NCI-H748 (cell line): ENCODE results near the gene CMSS1.

ENCODE experiments used
- DNase-seq: peaks from one replicate; lab custom pipeline; 2025; ENCODE audit not compliant: unreplicated experiment; lab: John Stamatoyannopoulos, UW

CMSS1 gene

DNA sequence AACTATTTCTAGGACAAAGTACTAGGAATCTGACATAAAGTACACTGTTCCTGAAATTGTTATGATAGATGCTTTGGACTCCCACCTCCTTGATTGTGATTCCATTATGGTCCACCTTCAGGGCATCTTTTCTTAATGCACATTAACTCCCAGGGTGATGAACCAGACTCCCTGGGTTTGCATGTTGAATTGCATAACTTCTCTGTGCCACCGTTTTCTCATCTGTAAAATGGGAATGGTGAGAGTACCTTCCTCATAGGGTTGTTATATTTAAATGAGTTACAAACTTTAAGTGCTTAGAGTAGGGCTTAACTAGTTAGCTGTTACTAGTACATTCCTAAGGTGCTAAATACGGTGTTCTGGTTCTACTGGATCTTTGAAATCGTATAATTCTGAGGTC is 81.9 kb downstream of the CMSS1 start:
- DNase-seq: no peak

DNA sequence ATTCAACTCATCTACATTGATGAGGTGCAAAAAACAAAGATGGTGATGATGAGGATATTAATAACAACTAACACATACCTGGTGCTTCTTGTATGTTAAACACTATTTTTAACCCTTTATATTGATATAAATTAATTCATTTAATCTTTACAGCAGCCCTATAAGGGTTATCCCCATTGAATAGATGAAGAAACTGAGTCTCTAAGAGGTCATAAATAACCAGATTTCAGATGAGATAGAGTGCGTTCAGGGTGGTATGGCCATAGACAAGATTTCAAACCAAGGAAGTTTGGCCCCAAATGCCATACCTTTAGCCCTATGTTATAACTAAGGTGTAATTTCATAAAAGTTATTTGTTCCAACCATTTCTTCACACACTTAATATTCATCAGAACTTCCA is 82.6 kb downstream of the CMSS1 start:
- DNase-seq: no peak

DNA sequence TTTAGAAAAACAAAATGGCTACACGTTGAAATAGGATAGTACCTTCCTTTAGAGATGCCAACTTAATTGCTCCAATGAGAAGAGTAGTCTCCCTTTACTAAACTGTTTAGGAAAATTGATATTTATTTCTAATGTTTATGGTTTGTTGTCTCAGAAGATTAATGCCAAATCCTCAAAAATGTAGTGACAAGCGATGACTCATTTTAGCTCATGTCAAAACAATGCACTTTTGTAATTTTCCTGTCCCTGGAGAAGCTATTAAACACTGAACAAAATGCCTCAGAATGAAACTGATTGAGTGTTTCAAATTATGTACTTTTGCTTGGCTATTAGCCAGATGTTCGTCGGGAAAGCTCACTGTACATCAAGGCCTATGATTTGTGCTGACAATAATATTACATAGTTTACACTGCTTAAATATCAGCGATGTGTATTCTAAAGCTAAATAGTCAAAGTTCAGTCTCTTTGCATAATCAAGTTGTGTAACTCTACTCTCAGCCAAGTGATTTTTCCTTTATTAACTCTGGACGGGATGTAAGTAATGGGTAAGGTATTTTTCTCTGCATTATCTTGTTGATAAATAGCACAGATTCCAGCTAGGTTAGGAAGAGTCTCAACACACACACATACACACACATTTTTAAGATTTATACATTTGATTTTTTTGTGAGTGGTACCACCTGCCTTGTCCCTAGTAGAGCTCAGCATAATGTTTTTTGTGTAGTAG is 83.7 kb downstream of the CMSS1 start:
- DNase-seq: peak; percentile 76

DNA sequence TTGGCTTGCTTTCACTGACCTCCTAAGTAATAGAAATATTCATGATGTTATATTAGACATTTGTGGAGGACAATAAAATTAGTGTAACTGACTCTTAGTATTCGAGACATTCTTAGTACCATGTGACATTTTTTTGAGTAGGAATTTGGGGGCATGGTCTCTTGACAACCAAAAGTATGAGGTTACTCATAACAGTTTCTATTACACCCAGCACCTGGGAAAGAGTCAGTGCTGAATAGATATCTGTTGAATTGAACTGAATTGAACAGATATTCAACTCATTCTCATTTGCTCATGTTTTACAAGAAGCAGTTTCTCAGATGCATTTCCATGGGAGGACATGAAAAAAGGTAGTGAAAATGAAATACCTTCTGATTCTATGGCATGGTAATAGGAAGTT is 84.4 kb downstream of the CMSS1 start:
- DNase-seq: no peak

DNA sequence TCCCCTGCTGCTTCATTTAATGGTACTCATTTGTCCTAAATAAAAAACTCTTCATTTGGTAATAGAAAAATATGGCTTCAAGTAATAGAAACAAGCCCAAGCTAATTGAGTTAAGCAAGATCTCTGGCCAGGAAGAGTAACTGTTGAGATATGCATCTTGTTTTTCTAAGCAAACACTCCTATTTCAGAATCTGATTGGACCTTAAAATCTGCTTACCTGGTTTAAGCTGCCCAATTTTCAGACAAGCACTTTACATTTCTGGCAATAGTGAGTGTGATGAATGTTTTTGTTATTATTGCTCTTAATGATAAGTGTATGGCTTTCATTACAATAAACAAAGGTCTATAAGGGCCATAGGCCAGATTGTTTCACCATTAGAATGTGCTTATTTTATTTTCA is 86.2 kb downstream of the CMSS1 start:
- no peak for DNase-seq

DNA sequence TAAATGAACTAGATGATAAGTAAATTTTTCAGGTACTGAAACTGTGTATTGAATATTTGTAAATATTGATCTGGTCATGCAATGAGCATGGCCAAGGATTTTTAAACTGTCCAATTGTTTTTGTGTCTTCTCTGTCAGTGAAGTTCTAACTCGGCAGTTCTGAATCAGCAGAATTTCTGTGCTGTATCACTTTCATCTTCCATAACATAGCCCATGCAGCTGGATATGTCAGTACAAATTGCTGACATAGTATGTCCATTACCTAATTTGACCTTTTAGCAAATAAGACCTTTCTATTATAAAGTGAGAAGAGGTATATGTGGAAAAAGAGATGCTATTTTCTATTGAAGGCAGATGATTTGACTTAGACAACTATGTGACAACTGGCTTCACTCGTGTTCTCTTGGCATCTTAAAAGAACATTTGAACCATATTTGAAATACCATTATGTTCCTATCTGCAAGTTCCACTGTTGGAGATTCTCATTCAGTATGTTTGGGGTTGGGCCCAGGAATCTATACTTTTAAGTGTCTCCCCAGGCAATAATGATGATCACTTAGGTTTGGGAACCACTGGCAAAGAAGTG is 90.4 kb downstream of the CMSS1 start:
- no peak for DNase-seq

DNA sequence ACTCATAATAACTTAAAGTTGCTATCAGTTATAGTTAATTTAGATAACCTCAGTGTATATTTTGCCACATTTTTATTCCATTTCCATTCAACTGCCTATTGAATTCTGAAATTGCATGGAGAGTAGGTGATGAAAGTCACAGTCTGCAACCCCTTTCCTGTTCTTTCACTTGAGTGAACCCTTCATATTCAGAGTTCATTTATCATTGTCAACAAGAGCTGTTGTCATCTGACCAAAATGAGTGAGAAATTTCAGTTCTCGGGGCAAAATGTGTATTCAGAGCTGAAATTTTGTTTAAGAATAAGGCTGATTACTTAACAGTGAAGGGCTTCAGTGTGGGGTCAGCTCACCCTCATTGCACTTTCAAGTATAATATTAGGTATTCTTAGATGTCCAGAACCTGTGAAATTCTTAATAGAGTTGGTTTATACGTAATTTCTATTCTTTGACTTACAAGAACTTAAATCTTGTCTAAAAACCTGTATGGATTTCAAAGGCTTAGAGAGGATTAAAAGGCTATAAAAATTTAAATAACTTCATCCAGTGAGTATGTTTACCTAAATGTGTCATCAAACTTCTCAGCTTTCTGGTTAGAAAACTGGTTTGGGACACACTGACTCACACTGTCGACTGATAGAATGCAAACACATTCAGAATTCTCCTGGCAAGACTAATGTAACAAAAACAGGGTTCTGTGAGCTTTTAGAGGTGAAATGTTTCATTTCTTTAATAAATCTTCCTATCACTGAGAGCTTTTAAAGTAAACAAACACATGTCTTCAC is 92.2 kb downstream of the CMSS1 start:
- no peak for DNase-seq

DNA sequence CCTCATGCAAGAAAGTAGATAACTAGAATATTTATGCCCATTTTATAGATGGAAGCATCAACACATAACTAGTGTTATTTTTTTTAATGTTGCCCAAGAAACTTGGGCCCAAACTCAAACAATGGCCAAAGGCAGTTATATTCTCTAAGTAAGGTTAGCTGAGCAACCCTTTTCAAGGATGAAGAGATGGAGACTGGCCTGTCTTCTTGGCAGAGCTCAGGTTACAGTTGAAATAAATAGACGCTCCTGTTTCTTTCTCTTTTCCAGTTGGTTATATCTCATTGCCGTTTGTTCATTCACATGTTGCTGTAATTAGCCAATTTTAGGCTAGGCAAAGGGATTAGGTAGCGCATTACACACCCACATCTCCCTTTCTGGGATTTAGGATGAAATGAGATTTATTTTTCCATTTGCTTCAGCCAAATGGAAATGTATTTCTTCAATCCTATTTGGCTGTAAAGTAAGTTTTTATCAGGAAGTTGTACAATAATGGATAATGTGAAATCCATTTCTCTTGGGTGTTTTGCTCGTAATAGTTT is 93.2 kb downstream of the CMSS1 start:
- DNase-seq: no peak

DNA sequence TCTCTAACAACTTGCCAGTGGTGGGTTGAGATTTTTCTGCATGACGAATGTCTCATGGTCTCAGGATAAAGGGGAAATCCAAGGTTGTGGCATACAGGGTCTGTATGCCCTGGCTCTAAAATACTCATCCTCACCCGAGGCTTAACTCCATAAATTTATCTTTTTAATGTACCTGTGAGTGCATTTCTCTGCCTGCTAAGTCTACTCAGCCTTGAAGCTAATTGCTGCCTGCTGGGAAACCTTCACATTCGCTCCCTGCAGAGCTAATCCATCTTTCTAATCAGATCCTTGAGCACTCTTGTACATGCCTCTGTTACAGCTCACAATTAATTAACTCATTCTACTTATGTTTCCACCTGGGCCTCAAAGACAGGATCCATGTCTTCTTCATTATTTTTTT is 93.8 kb downstream of the CMSS1 start:
- peak; percentile 0 for DNase-seq

DNA sequence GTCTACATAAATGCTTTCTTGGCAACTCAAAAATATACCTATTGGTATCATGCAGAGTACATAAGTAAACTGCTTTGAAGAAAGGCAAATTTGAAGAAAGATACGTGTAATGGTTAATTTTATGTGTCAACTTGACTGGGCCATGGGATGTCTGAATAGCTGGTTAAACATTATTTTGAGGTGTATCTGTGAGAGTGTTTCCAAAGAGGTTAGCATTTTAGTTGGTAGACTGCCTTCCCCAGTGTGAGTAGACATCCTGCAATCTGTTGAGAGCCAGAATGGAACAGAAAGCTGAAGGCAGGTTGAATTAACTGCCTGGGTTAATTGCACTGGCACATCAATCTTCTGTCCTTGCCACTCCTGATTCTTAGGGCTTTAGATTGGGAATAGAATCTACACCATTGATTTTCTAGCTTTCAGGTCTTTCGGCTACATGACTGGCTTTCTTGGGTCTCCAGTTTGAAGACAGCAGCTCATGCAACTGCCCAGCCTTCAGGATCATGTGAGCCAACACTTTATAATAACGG is 98.3 kb downstream of the CMSS1 start:
- no peak for DNase-seq

DNA sequence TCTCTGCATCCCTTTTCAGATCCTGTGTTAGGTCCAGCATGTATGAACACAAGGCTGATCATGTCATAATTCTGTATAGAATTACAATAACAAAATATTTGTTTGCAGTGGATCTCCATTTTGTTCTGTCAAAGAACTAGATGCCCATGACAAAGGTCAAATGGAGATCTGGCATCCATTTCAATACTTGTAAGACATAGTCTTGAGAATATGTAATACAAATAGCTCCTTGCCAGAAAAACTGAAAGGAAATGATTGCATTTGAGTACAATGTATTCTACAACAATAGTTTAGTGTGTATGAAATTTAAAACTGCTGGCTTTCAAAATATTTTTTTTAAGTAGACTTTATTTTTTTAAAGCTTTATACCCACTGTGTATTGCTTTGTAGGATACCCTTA is 101.1 kb downstream of the CMSS1 start:
- no peak for DNase-seq

DNA sequence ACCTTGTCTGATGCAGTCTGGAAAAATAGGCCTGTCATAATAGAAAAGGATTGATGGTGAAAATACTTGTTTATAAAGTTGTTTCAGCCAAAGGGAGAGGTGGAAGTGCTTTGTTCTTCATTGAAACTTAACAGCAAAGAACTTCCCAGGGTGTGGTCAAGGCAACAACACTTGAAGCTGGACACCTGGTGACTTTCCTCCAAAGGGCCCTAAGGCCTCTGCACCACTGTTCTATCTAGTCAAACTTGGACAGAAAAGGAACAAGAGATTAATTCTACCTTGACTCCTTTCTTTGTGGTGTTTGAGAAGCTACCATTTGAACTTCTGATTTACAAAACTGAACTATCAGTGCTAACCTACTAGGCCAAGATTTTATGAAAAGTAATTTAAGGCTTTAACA is 102.0 kb downstream of the CMSS1 start:
- DNase-seq: no peak

DNA sequence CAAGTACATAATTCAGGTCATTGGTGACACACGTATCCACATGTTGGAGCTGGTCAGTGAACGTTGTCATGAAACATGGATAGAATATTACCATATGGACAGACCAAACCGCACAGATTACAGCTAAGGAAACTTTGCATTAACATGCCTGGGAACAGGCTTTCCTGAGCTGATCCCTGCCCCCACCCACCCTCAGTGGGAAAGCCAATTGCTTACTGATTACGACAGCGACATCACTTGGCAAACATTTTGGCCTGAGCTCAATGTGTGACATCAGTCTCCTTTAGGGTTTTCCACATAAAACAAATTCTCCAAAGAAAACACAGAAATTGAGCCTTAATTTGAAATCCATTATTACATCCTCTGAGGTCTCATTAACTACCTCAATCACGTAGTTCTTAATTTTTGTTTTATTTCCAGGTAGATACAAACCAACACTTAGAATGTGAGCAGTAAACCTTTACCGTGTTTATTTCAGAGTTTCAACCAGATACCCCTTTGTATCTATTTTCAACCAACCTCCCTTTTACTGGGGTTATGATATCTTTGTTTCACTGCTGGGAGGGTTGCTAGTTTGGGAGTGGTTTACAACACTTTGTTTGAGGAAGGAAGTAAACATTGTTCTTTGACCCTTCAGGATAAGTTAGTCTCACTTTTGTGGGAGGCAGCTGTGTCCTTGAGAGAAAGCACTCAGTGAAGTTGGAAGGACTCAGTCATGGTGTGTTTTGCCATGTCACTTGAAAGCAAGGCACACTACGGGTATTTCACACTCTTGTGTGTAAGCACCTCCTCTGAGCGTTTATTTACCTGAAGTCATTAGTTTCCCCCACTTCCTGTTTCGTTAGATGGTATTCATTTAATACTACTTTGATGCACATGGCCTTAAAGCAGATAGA is 103.1 kb downstream of the CMSS1 start:
- DNase-seq: peak; percentile 30

DNA sequence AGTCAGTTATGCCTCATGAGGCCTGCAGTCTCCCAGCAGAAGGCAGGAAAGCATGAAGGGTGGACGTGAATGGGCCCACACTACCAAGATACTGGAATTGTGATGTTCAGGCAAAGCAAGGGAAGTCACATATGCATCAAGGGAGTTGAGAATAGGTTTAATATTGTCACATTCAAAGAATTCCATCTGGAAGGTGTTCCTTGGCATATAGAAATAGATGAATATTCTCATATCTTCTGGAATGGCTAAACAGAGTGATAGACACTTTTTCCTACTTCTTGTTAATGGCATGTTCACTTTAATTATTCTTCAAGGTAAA is 103.7 kb downstream of the CMSS1 start:
- DNase-seq: no peak

DNA sequence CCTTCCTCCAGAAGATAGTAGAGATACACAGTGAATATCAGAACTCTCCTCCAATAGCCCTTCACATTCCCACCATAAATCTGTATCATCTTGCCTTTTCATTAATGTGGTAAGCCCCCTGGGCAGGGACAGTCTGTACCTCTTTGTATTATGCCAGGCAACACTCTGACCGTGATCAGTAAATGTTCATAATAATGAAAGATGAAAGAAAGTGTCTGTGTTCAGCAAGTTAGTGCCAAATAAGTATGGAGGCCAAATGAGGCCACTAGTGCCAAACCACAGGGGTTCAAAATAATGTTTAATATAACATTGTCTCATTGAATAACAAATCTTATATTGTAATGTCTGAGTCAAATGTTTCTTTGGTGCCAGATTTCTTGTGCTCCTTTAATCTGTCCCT is 104.3 kb downstream of the CMSS1 start:
- DNase-seq: no peak

DNA sequence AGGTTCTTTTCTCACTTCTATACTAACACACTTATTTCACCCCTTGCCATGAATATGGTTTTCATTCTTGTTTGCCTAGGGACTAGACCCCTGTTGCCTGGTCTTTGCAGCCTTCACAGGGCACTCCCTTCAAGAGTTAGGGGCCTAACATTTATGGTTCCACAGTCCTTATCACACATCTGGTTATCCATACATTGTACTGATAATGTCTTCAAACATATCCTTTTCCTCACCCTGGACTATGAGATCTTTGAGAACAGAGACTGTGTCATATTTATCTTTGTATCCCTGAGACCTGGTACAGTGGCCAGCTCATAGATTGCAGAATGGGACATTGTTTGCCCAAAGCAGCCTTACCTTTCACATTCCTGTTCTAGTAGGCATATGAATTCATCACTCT is 106.2 kb downstream of the CMSS1 start:
- no peak for DNase-seq

DNA sequence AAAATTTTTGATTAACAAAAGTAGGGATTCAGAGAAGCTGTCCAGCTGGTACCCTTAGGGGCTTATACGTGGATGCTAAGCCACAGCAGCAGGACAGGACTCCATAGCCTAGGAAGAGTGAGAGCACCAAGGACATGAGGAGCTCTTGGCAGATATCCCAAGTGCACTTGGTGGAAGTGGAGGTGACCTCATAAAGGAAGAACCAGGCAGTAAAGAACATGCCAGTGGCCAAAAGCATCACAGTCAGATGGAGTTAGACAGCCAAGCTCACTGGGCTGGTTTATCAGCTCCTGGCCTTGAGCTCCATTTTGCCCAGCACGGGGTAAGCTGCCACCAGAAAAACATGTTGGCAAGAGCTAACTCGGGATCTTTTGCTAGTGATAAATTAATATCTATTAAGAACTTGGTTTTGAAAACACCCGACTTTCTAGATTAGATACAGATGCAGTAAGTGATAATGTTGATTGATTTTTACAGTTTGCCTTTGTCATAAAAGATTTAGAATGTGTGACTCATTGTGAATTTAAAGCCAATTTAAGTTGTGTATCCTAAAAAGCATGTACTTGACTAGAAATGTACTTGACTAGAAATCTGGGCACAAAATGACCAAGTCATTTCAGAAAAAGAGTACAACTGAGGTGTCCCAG is 108.0 kb downstream of the CMSS1 start:
- no peak for DNase-seq

DNA sequence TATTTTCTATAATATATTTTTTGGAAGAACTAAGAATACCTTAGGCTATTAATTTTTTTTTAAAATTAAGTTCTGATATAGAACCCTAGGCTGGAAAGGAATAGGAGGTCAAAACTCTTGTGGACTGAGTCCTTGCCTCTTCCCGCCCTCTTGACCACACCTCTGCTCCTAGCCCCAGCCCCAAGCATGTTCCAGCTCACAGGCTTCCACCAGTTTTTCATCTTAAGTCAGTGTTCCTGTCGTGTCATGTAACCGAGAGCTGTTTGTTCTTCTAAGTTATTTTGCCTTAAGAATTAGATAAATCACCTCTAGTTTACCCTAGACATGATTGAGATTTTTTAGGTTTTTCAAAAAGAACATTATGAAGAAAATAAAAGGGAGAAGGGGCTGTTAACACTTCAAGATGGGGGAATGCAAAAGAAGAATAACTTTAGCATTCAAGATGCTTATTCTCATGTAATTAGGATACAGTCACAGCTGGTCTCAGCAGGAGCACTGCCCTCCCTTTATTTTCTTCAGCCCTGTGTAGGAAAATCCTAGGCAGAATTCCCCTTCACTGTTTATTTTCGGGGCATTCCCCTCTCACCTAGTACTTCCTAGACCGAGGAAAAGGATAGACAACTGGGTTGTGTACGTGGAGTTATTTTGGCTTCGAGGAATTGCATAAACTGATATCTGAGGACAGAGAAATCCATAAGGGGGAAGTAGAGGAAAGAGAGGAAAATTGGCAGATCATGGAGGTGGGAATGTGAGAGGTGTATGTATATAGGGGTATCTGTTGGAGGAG is 110.2 kb downstream of the CMSS1 start:
- no peak for DNase-seq
